Type B pancreatic cell (in vitro differentiated cells): ENCODE results near the gene CORIN. TPM values are rescaled to one million over a fixed set of nuclear protein-coding genes. Genes with fewer than 3 reads are reported as not detected.

Experiments used
- DNase-seq: peaks from one replicate; pipeline ENCODE4 v3.0.0; 2021; ENCODE audit warnings: mixed read lengths; ENCODE audit not compliant: unreplicated experiment; ENCODE audit errors: extremely low spot score
- H3K27ac Mint-ChIP-seq: 2 replicates; pipeline ENCODE4 v1.8.0; 2021; ENCODE audit warnings: mild to moderate bottlenecking, mixed read lengths
- H3K27me3 Mint-ChIP-seq: 2 replicates; pipeline ENCODE4 v1.8.0; 2021; ENCODE audit warnings: mixed read lengths
- H3K36me3 Mint-ChIP-seq: 2 replicates; pipeline ENCODE4 v1.8.0; 2021; ENCODE audit warnings: mixed read lengths
- H3K4me1 Mint-ChIP-seq: one replicate; pipeline ENCODE4 v1.8.0; 2021; ENCODE audit warnings: mixed read lengths; ENCODE audit not compliant: unreplicated experiment
- H3K4me3 Mint-ChIP-seq: 2 replicates; pipeline ENCODE4 v1.8.0; 2021; ENCODE audit warnings: mild to moderate bottlenecking, mixed read lengths
- H3K9me3 Mint-ChIP-seq: 2 replicates; pipeline ENCODE4 v1.8.0; 2021; ENCODE audit warnings: mixed read lengths
- CTCF ChIP-seq: fragments of 200-600 bp; sonication (generic); conservative IDR thresholded peaks from 2 replicates; pipeline ENCODE4 v1.5.0; 2021; ENCODE audit warnings: antibody characterized with exemption, mild to moderate bottlenecking
- total RNA-seq: library from RNA; stranded (reverse); gene quantifications from 2 replicates; pipeline ENCODE4 v1.2.1, GENCODE V29; 2021; ENCODE audit warnings: low replicate concordance

The CORIN gene
- total RNA-seq, 1 donor from 2014 or later = 34.6 TPM

GRCh38 chr4:47746122-47746521 is 91.7 kb downstream of the CORIN start:
- H3K36me3 Mint-ChIP-seq = peaks cover 7% of the 10 kb centered on the region
- H3K27ac Mint-ChIP-seq = no peak overlapping the region
- no peak for DNase-seq
- no peaks in the 10 kb centered on the region for H3K27me3 Mint-ChIP-seq
- no peak for TF ChIP-seq CTCF
- no peak overlapping the region for H3K4me3 Mint-ChIP-seq
- no peaks in the 10 kb centered on the region for H3K9me3 Mint-ChIP-seq
- peaks cover 10% of the 10 kb centered on the region for H3K4me1 Mint-ChIP-seq

GRCh38 chr4:47744843-47745382 is 93.0 kb downstream of the CORIN start:
- DNase-seq = no peak
- Mint-ChIP-seq H3K36me3 (peaks cover 7% of the 10 kb centered on the region), H3K4me3 (no peak overlapping the region), H3K4me1 (peaks cover 4% of the 10 kb centered on the region), H3K9me3 (no peaks in the 10 kb centered on the region), H3K27me3 (no peaks in the 10 kb centered on the region), H3K27ac (no peak overlapping the region)
- TF ChIP-seq CTCF = no peak

GRCh38 chr4:47744253-47744652 is 93.6 kb downstream of the CORIN start:
- Mint-ChIP-seq H3K9me3 (no peaks in the 10 kb centered on the region), H3K27ac (no peak overlapping the region), H3K4me3 (no peak overlapping the region), H3K27me3 (no peaks in the 10 kb centered on the region), H3K4me1 (no peaks in the 10 kb centered on the region), H3K36me3 (peaks cover 7% of the 10 kb centered on the region)
- DNase-seq = no peak
- TF ChIP-seq CTCF = no peak

GRCh38 chr4:47741200-47741599 is 96.7 kb downstream of the CORIN start:
- Mint-ChIP-seq H3K9me3 (no peaks in the 10 kb centered on the region), H3K4me3 (no peak overlapping the region), H3K36me3 (peaks cover 7% of the 10 kb centered on the region), H3K27ac (no peak overlapping the region), H3K27me3 (no peaks in the 10 kb centered on the region), H3K4me1 (peaks cover 6% of the 10 kb centered on the region)
- DNase-seq = no peak
- TF ChIP-seq CTCF = no peak

GRCh38 chr4:47737326-47737725 is 100.5 kb downstream of the CORIN start:
- no peak for DNase-seq
- Mint-ChIP-seq H3K27me3 (no peaks in the 10 kb centered on the region), H3K9me3 (no peaks in the 10 kb centered on the region), H3K4me1 (peaks cover 10% of the 10 kb centered on the region), H3K27ac (no peak overlapping the region), H3K4me3 (no peak overlapping the region), H3K36me3 (no peaks in the 10 kb centered on the region)
- TF ChIP-seq CTCF = no peak

GRCh38 chr4:47736555-47736954 is 101.3 kb downstream of the CORIN start:
- DNase-seq = no peak
- H3K9me3 Mint-ChIP-seq = no peaks in the 10 kb centered on the region
- H3K27ac Mint-ChIP-seq = no peak overlapping the region
- no peak for TF ChIP-seq CTCF
- H3K4me3 Mint-ChIP-seq = no peak overlapping the region
- H3K36me3 Mint-ChIP-seq = no peaks in the 10 kb centered on the region
- no peaks in the 10 kb centered on the region for H3K27me3 Mint-ChIP-seq
- peaks cover 10% of the 10 kb centered on the region for H3K4me1 Mint-ChIP-seq
